ENCODE measurements around the gene PNMA8C.
"Not testable (repeated sequence)": the region's sequence is repeated elsewhere in the genome, so short reads cannot be mapped to it uniquely, and the experiment has no call there.

Gene PNMA8C

DNA sequence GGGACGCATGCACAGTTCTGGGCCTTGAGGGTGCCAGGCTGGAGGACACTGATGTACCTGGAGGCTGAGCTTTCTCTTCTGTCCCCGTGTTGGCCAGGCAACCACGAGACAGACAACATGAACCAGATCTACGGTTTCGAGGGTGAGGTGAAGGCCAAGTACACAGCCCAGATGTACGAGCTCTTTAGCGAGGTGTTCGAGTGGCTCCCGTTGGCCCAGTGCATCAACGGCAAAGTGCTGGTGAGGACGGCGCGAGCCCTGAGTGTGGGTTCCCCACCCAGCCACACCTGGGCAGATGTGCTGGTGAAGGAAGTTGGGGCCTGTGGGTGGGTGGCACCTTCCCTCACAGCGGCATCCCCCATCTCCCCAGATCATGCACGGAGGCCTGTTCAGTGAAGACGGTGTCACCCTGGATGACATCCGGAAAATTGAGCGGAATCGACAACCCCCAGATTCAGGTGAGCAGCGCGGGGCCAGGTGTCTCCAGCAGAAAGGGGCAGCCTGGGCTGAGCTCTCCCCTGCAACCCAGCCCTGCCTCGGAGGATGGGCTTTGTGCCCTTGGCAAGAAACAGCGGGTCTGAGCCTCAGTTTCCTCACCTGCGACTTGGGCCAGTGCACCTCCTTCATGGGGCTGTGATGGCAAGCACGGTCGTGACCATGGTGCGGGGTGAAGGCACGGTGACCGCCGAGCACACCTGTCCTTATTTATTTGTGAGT is 41.6 kb downstream of the PNMA8C start:
- DNase-seq, result peak; percentile 43

DNA sequence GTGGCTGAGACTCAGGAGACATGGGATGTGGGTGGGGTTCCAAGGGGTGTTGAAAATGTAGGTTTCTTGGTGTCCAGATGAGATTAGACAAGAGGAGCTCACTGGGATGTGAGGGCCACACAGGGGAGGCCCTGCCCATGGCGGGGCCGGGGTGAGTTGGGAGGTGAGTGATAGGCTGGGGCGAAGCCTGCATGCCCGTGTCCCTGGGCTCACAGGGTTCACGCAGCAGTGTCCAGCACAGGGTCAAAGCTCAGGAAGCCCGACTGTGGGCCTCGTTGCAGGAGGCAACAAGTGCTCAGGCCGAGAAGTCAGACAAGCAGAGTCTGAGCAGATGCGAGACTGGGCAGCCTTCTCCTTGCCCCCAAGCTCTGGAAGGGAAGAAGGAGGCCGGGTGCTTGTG is 42.6 kb downstream of the PNMA8C start:
- DNase-seq, result peak; percentile 35

DNA sequence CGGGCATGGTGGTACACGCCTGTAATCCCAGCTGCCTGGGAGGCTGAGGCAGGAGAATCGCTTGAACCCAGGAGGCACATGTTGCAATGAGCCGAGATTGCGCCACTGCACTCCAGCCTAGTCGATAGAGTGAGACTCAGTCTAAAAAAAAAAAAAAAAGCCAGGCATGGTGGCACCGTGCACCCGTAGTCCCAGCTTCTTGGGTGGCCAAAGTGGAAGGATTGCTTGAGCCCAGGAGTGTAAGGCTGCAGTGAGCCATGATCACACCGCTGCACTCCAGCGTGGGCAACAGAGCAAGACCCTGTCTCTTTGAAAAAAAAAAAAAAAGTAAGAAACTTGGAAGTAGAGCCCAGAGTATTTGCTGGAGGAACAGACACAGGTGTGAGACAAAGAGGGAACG is 43.1 kb downstream of the PNMA8C start:
- no peak for DNase-seq

DNA sequence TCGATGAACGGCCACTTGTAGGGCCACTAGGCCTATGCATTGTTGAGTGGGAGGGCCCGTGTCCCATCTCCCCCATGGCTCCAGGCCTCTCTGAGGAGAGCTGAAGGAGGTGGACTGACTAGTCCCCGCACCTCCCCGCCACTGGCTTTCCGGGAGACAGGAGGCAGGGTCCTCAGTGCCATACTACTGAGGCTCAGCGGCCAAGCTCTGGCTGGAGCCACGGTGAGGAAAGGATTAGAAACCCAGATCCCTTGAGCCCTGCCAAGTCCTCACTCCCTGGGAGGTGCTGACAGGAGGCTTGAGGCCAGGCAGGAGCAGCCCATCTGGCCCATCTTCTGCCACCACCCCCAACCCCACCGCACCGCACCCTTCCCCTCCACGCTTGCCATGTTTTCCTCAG is 44.3 kb downstream of the PNMA8C start:
- DNase-seq, result no peak

DNA sequence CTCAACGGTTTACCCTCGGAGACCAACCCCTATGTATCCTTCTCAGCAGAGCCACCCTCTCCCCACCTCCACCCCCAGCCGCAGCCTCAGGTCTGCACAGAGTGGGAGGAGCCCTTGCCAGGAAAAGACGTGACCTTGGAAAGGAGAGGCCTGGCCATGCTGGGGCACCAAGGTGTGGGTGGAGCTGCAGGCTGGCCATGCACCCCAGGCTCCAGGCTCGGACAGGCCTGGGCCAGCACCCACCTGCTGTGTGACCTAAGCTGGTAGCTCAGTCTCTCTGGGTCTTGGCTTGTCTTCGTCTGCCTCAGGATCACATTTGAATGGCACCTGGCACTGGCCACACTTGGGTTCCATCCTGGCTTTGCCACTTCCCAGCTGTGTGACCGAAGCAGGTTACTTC is 44.9 kb downstream of the PNMA8C start:
- DNase-seq, result no peak

DNA sequence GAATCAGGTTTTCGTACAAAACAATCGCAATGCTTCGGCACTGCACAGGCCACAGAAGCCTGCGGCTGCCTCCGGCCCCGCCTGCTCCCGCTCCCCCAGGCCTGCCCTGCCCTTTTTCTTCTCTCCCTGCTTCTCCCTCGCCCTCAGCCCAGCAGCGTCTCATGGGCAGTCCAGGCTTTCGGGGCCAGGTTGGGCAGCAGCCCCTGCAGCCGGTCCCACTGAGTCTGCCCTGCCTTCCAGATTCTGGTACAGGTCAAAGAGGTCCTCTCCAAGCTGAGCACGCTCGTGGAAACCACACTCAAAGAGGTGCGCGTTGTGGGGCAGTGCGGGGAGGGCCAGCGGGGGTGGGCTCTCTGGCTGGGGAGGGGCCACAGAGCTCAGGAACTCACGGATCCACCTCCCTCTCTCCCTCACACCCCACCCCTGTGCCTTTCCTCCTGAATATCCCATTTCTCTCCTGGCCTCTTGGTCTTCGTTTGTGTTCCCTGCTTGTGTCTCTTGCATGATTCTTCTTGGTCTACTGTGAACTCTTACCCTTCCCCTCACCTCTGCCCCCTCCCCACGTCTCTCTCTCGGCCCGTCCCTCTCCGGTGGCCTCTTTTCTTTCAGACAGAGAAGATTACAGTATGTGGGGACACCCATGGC is 45.4 kb downstream of the PNMA8C start:
- DNase-seq, result no peak

DNA sequence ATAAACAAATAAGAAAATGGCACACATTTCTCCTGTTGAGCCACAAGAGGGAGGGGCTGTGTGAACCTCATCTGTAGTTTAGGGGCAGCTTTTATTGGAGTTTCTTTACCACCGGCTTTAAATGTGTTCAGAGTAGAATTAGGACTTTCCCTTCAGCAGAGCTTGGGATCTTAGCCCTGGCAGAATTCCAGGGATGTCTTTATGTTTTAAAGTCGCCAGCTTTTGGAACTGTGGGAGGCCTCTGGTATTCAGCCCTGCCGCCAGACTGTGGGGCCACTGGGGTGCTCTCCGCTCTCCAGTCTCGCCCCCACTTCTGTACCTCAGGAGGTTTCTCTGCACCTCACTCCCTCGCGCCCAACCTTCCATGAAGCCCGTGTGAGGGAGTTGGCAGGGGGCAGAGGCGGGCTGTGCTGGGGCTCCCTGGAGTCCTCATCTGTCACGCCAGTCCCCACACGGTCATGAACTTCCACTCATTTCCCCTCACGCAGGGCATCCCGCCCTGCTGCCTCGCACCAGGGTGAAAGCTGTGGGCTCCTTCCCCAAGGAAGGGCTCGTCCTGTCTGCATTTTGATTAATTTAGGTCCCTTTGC is 46.9 kb downstream of the PNMA8C start:
- no peak for DNase-seq

DNA sequence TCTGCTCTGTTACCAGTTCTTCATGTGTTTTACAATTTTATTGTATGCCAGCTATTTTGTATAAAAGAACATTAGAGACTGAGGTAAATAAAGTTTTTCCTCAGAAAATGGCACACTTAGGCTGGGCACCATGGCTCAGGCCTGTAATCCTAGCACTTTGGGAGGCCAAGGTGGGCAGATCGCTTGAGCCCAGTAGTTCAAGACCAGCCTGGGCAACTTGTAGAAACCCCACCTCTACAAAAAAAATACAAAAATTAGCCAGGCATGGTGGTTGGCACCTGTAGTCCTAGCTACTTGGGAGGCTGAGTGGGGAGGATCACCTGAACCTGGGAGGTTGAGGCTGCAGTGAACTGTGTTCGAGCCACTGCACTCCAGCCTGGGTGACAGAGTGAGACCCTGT is 47.4 kb downstream of the PNMA8C start:
- DNase-seq, result no peak

DNA sequence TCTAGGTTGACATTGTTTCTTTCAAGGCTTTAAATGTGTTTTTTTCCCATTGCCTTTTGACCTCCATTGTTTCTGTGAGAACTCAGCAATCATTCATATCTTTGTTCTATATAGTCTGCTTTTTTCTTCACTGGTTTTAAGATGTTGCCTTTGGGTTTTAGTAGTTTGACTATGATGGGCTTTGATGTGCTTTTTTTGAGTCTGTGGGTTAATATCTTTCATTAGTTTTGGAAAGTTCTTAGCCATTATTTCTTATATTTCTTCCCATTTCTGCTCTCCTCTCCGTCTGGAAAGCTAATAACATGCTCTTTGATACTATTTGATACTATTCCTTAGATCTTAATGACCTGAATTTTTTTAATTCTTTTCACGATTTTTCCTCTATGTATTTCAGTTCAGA is 48.0 kb downstream of the PNMA8C start:
- DNase-seq, result no peak

DNA sequence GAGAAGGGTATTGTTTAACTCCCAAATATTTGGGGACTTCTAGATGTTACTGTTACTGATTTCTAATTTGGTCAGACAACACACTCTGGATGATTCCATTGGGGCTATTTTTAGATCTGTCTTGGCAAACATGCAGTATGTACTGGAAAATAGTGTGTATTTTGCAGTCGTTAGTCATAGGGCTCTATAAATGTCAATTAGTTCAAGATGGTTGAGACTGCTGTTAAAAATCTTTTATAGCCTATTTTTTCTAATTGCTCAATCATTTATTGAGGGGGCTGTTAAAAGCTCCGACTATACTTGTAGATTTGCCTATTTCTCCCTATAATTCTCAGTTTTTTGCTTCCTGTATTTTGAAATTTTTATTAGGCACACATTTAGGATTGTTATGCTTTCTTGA is 50.5 kb downstream of the PNMA8C start:
- DNase-seq, result no peak

DNA sequence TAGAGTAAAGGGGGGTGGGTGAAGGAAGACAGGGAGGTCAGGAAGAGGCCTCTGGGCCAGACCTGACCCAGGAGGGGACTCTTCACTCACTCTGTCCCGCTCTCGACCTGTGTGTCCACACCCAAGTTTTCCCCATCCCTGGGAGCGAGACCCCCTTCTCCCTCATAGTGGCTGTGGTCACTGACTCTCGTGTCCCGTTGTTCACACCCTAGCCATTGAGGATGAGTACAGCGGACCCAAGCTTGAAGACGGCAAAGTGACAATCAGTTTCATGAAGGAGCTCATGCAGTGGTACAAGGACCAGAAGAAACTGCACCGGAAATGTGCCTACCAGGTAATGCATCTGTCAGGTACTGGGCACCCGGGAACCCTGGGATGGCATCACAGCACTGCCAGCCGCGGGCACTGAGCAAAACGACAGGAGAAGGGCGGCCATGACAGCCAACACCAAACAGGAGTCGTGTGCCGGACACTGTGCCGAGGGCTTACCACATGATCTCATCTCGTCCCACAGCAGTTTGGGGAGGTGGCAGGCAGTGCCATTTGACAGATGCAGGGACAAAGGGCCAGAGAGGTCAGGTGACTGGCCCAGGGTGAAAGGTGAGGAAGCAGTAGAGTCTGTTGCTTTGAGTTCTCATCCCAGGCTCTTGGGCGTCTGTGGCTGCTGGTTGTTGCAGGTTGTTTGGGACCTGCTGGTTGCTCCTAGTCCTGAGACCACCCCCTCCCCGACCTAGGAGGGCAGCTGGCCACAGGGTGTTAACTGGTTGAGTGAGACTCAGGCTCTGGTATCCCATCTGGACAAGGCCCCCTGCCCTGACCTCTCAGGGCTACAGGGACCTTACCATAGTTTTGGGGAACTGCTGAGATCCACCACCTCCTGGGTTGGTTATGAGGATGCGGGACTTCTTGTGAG is 52.2 kb downstream of the PNMA8C start:
- DNase-seq, result no peak

DNA sequence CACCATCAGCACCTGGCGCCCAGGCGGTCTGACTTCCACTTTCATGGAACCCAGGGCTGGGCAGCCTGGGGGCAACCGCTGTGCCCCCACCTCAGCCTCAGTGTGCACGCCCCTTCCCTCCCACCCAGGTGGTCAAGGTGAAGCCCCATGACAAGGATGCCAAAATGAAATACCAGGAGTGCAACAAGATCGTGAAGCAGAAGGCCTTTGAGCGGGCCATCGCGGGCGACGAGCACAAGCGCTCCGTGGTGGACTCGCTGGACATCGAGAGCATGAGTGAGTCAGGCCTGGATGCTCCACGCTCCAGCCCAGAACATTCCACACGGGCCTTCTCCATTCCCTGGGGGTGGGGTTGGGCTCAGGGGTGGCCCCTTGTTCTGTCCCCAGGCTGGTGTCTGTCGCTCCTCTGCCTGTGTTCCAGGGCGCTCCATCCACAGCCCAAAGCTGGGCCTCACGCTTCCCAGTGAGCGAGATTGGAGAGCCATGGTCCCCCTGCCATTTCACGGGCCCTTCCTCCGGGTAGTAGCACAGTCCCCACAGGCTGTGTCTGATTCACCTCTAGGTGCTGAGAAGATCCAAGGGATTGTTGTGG is 53.2 kb downstream of the PNMA8C start:
- DNase-seq, result not testable (repeated sequence)

Measured in islet precursor cell (in vitro differentiated cells).